Breast epithelium (tissue), 3 donors: Measurements from ENCODE around the gene ZNF710.

Experiments
- POLR2A ChIP-seq: fragments of 450-650 bp; IDR thresholded peaks from one replicate; pipeline ENCODE4 v1.6.1; 2016; ENCODE audit warnings: antibody characterized with exemption, mild to moderate bottlenecking, moderate library complexity
- TF ChIP-seq, protein P1 (sequence below), 3 donors: fragments of 450-650 bp; IDR thresholded peaks; one replicate each; pipeline ENCODE4 v1.5.1; 2016 to 2017; ENCODE audit warnings: antibody characterized with exemption in 3 of 3, mild to moderate bottlenecking in 3 of 3, moderate library complexity in 3 of 3

DNA sequence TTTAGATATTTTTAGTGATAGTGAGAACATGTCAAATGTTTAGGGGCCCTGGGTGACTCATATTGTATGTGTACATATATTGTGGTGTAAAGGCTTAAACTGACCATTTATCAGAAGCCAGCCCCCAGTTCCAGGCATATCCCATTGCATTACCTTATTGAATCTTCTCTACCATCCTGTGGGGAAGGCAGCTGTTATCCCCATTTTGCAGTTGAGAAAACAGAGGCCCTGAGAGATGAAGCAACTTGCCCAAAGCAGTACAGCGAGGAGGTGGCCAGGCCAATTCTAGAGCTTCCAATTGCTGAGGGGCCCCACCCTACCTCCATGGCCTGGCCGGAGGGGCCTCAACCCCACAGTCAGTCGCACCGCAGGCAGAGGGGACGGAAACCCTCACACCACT is 47.9 kb downstream of the ZNF710 start:
- TF ChIP-seq, protein P1, sequence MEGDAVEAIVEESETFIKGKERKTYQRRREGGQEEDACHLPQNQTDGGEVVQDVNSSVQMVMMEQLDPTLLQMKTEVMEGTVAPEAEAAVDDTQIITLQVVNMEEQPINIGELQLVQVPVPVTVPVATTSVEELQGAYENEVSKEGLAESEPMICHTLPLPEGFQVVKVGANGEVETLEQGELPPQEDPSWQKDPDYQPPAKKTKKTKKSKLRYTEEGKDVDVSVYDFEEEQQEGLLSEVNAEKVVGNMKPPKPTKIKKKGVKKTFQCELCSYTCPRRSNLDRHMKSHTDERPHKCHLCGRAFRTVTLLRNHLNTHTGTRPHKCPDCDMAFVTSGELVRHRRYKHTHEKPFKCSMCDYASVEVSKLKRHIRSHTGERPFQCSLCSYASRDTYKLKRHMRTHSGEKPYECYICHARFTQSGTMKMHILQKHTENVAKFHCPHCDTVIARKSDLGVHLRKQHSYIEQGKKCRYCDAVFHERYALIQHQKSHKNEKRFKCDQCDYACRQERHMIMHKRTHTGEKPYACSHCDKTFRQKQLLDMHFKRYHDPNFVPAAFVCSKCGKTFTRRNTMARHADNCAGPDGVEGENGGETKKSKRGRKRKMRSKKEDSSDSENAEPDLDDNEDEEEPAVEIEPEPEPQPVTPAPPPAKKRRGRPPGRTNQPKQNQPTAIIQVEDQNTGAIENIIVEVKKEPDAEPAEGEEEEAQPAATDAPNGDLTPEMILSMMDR (IDR thresholded peaks at IDR 0.05): no peak
- TF ChIP-seq POLR2A: no peak
